GM19099 (cell line): ENCODE measurements around the gene JADE1.

ENCODE experiments used
- POLR2A ChIP-seq: IDR thresholded peaks from 3 replicates; pipeline ENCODE4 v1.6.1; 2011; ENCODE audit warnings: low read depth; ENCODE audit not compliant: insufficient read length; ENCODE audit errors: extremely low read depth

The JADE1 gene

DNA sequence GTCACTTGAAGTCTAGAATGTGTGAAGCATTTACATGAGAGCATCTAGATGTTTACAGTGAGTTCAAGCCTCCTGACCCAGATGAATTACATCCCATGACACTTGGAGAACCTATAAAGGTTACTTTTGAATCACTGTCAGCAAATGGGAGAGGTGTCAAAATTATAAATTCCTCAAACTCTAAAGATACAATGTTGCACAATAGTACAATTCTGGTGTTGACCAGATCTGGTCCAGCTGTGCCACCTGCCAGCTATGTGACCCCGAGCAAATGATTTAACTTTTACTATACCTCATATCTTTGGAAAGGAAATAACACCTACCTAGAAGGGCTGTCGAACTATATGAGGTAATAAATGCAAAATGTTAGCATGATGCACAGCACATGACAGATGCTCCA is 69.8 kb downstream of the JADE1 start:
- TF ChIP-seq POLR2A: no peak

DNA sequence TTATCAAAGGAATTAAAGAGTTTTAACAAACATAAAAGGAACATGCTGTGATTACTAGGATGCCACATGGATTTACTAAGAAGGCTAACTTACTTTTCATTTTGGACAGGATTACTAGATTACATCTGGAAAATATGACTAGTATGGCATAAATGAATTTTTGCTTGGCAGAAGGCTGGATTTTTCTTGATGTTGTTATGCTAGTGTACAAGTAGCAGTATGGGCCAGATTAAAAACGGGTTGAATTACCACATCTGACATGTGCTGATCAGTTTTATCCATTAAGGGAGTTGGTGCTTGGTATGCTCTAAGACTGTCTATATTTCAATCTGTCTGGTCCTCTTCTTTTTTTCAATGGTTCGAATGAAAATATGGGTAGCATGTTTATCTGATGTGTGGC is 70.5 kb downstream of the JADE1 start:
- no peak for TF ChIP-seq POLR2A

DNA sequence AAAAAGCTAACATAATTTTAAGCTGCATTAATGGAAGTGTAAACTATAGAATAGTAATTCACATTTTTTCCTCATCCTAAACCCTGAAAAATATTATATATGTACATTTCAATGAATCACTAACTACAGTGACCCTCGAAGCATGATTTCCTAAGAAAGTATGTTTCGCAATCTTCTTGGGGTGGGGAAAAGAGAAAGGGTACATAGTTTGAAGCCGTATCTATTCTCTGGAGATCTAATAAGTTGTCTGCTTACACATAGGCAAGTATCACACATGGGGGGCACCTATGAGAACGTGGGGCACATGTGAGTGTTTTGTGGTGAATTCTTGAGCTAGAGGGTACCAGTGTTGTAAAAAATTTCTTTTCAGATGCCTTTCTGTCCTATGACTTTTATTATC is 71.2 kb downstream of the JADE1 start:
- no peak for TF ChIP-seq POLR2A

DNA sequence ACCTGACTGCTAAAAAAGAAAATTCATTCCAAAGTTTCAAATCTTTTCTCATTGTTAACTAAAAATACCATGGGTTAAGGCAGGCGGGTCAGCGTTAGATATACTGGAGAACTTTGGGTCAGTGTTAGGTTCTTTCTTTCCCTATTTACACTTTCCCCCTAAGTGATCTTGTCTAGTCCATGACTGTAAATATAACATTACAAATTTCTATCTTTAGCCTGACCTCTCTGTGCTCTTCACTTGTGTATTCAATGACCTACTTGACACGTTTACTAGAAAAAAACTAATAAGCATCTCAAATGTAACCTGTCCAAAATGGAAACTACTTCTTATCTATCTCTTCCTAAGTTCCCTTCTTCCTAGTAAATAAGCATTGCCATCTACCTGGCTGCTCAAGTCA is 95.3 kb downstream of the JADE1 start:
- no peak for TF ChIP-seq POLR2A

DNA sequence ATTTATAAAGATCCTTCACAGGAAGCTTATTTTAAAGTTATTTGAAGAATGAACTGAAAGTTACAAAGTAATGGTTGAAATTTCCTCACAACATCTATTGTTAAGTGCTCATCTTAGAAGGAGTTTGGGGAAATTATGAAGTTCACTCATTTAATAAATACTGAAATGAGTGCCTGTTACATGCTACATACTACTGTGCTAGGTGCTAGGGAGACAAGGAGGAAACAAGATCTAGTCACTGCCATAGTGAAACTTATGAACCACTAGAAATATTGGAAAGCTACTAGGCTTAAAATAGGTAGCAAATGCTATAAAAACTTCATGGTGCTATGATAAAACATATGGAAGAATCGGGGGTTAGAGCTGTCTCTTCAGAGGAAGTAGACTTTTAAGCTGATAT is 97.1 kb downstream of the JADE1 start:
- TF ChIP-seq POLR2A: no peak

DNA sequence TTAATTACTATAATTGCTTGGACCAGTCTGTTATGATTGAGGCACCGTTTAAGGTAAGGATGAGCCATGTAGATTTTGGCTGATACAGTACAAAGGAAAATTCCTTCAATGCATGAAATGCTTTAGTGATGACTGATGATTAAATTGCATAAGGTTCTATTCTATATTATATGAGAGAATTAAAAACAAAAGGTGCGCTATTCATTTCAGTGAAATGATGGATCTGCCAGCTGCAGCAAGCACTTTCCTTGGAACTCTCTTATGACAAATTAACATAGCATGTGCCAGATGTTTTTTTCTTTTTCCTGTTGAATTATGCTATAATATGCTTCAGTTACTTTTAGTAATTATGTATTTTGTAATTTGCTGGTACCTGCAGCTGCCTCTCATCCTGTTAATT is 98.5 kb downstream of the JADE1 start:
- TF ChIP-seq POLR2A: no peak

DNA sequence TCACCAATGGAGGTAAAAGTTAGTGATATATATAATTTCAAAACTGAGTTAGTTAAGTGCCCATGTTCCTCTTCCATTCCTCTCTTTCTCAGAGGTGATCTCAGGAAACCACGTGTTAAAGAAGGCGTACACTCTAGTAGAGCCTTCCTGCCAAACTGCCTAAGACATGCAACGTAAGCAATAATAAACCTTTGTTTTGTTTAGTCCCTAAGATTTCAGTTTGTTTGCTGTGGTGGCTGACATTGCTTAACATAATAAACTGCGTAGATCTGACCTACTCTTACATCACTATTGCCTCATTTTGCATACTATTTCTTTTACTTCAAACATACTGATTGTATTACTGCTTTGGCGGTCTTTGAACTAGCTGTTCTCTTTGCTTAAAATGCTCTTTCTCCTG is 99.2 kb downstream of the JADE1 start:
- no peak for TF ChIP-seq POLR2A

DNA sequence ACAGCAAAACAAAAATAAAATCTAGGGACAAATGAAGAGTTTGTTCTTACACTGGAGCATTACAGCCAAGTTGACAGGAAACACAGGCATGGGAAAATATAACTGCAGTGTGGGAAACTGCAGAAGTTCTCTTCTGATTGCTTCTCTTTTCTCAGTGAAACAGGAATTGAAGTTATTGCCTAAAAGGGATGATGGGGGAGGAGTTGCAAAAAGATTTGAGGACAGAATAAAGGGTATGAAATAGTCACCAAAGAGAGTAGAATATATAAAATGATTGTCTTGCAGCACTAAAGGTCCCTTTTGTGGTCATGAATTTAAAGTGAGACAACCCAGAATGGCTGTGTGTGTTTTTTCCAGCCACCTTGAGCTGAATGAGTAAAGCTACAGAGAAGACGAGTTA is 103.7 kb downstream of the JADE1 start:
- no peak for TF ChIP-seq POLR2A

DNA sequence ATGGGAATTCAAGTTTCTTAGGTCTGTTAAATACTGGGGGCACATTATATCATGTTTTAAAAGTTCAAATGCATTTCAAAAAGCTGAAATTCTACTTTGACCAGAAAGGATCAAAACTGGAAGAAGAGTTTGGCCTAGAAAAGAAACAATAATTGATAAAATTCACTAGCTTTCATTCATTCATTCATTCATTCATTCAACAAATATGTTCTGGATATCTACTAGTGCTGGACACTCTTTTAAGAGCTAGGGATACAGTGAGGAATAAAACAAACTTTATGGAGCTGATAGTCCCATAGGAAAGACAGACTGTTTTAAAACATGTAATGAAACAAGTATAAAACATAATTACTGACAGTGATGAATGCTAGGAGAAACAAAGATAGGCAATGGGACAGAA is 106.0 kb downstream of the JADE1 start:
- no peak for TF ChIP-seq POLR2A

DNA sequence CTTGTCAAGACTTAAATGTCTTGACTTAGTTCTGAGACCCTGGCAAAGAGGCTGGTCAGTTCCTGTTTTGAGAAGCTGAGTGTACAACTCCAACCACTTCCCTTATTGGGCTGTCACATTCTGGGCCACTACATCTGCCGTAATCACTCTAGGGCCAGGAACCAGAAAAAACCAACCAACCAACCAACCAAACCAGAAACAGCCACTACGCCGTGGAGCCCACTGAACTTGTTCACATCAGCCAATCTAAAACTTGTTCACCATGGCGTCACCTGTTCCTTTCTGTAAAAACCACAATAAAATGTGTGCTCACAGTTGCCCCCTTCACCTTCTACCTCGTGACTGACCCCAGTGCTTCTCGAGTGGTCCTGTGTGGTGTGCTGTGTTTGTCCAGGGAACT is 107.3 kb downstream of the JADE1 start:
- TF ChIP-seq POLR2A: no peak

DNA sequence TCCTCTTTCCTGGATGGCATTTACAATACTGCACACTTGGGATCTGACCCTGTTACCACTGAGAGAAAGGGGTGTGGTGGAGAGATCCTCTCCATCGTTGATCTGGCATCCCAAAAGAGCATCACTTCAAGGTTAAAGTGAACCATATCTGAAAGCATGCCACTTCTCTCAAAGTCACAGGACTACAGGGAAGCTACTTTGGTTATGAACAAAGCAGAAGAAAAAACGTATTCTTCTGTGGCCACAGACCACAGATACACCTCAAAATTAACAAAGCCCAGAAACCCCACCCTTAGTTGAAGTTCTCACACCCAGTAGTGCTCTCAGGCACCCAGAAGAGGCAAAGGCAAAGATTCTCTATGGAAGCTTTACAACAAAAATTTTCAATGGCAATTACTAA is 108.3 kb downstream of the JADE1 start:
- no peak for TF ChIP-seq POLR2A

DNA sequence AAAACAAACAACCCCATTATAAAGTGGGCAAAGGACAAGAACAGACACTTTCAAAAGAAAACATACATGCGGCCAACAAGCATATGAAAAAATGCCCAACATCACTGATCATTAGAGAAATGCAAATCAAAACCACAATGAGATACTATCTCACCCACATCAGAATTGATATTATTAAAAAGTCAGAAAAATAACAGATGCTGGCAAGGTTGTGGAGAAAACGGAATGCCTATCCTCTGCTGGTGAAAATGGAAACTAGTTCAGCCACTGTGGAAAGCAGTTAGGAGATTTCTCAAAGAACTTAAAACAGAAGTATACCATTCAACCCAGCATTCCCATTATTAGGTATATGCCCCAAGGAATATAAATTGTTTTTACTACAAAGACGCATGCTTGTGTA is 112.5 kb downstream of the JADE1 start:
- no peak for TF ChIP-seq POLR2A
